ENCODE data around the gene KDM4B. TPM values are rescaled to one million over a fixed set of nuclear protein-coding genes. Genes with fewer than 3 reads are reported as not detected.
A peak's percentile ranks its signal among the peaks of the same experiment; 100 is the strongest.

The KDM4B gene
- total and polyA plus RNA-seq, 2 donors (not counting 1 experiment from before 2014, with no cell fraction given), result 75.5 to 205 TPM

DNA sequence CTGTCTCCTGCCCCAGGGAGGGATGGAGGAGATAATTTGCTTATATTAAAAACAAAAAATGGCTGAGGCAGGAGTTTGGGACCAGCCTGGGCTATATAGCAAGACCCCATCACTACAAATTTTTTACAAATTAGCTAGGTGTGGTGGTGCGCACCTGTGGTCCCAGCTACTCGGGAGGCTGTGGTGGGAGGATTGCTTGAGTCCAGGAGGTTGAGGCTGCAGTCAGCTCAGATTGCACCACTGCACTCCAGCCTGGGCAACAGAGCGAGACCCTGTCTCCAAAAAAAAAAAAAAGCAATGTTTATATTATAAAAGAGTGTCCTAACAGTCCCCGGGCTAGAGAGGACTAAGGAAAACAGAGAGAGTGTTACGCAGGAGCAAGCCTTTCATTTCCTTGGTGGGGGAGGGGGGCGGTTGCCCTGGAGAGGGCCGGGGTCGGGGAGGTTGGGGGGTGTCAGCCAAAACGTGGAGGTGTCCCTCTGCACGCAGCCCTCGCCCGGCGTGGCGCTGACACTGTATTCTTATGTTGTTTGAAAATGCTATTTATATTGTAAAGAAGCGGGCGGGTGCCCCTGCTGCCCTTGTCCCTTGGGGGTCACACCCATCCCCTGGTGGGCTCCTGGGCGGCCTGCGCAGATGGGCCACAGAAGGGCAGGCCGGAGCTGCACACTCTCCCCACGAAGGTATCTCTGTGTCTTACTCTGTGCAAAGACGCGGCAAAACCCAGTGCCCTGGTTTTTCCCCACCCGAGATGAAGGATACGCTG lies 184.0 kb downstream of the KDM4B start:
- ATAC-seq (ENCODE audit: low read depth) (no peak), DNase-seq (no peak)
- Histone ChIP-seq H3K4me1 (ENCODE audit: control insufficient read depth in 2 of 2, insufficient read depth in 2 of 2, low read length in 2 of 2) (peaks cover 0 to 9% of the 10 kb centered on the region in 2 donors), H2AFZ (ENCODE audit: insufficient read depth, low read depth, low read length, poor library complexity, severe bottlenecking) (no peak overlapping the region), H3K27ac (ENCODE audit: low read length in 2 of 2) (no peak overlapping the region), H3K4me2 (replicated peaks; ENCODE audit: low read depth, low read length, poor library complexity, severe bottlenecking) (no peak overlapping the region), H3K4me3 (ENCODE audit: control extremely low read depth in 1 of 5, extremely low read depth in 1 of 5, insufficient read depth in 1 of 5, low read depth in 2 of 5, low read length in 4 of 5) (no peak overlapping the region), H3K36me3 (replicated peaks in 1 of 2; ENCODE audit: control extremely low read depth in 1 of 2, control insufficient read depth in 1 of 2, extremely low read depth in 1 of 2, insufficient read depth in 2 of 2, low read length in 1 of 2) (peaks cover 0 to 57% of the 10 kb centered on the region in 2 experiments), H4K20me1 (ENCODE audit: control insufficient read depth, insufficient read depth, low read length, poor library complexity, severe bottlenecking) (peaks cover 67% of the 10 kb centered on the region), H3K9ac (ENCODE audit: low read length) (no peak overlapping the region), H3K79me2 (ENCODE audit: control insufficient read depth, insufficient read depth, low read length) (peaks cover 7% of the 10 kb centered on the region), H3K27me3 (replicated peaks in 1 of 4; ENCODE audit: control extremely low read depth in 1 of 4, control insufficient read depth in 3 of 4, insufficient read depth in 4 of 4, low read length in 3 of 4) (no peaks in the 10 kb centered on the region), H3K9me3 (ENCODE audit: control extremely low read depth in 1 of 3, control insufficient read depth in 2 of 3, insufficient read depth in 1 of 3, low read length in 2 of 3) (peaks cover 0 to 9% (median 2%) of the 10 kb centered on the region in 3 donors)
- intact Hi-C loops (cut with micrococcal nuclease), result no loop called here
- Mint-ChIP-seq H3K27ac (peak overlapping the region; percentile 82), H3K4me1 (peaks cover 13% of the 10 kb centered on the region), H3K4me3 (no peak overlapping the region), H3K27me3 (no peaks in the 10 kb centered on the region), H3K9me3 (ENCODE audit: insufficient read depth) (no peaks in the 10 kb centered on the region)
- 91% methylated on average over 20 of the region's 24 CpGs for WGBS (ENCODE audit: insufficient coverage)
- TF ChIP-seq CTCF (IDR thresholded peaks at IDR 0.05), result no peak
- TF ChIP-seq EZH2 (IDR thresholded peaks at IDR 0.05; ENCODE audit: borderline replicate concordance, insufficient read depth, low read depth, low read length, poor library complexity, severe bottlenecking), result no peak
- ChIA-PET POLR2A (interaction anchor here (0.5 to 0.8 kb wide), 4 partner anchors 21 to 1997 kb away, joined by 3 to 10 read pairs (median 3); no protein-coding TSS in a partner anchor), CTCF (interaction anchor here (0.8 to 10.2 kb wide), 6 partner anchors 11 to 103 kb away, joined by 3 to 102 read pairs (median 4); no protein-coding TSS in a partner anchor)

Data from B cell (primary cell).